GM19324 (cell line): ENCODE results near the gene IL1RAPL2.
"Not testable (repeated sequence)": the region's sequence is repeated elsewhere in the genome, so short reads cannot be mapped to it uniquely, and the experiment has no call there.

Experiments used
- ATAC-seq: cut with Tn5 transposase; IDR thresholded peaks from one replicate; pipeline ENCODE4 v1.9.1; 2021; ENCODE audit warnings: mild to moderate bottlenecking, moderate library complexity; ENCODE audit not compliant: unreplicated experiment, low FRiP score

IL1RAPL2 gene

GRCh38 chrX:104669063-104669462, 103.1 kb downstream of the IL1RAPL2 start:
- ATAC-seq: no peak

- ATAC-seq: no peak
These were observed 104.1 kb downstream of the IL1RAPL2 start for GRCh38 chrX:104670051-104670450.

GRCh38 chrX:104677517-104677916, 111.5 kb downstream of the IL1RAPL2 start:
- ATAC-seq: not testable (repeated sequence)

GRCh38 chrX:104679175-104679574, 113.2 kb downstream of the IL1RAPL2 start:
- no peak for ATAC-seq

GRCh38 chrX:104681214-104681613, 115.2 kb downstream of the IL1RAPL2 start:
- no peak for ATAC-seq

GRCh38 chrX:104684077-104684476, 118.1 kb downstream of the IL1RAPL2 start:
- ATAC-seq: no peak

GRCh38 chrX:104695593-104695992, 129.6 kb downstream of the IL1RAPL2 start:
- no peak for ATAC-seq

GRCh38 chrX:104696667-104697066, 130.7 kb downstream of the IL1RAPL2 start:
- ATAC-seq: no peak

- no peak for ATAC-seq
These were observed 131.3 kb downstream of the IL1RAPL2 start for GRCh38 chrX:104697294-104697693.

GRCh38 chrX:104707042-104707441, 141.0 kb downstream of the IL1RAPL2 start:
- no peak for ATAC-seq

GRCh38 chrX:104707572-104707971, 141.6 kb downstream of the IL1RAPL2 start:
- no peak for ATAC-seq

- no peak for ATAC-seq
These were observed 146.5 kb downstream of the IL1RAPL2 start for GRCh38 chrX:104712515-104712914.

GRCh38 chrX:104721854-104722253, 155.9 kb downstream of the IL1RAPL2 start:
- no peak for ATAC-seq

- ATAC-seq: no peak
These were observed 162.5 kb downstream of the IL1RAPL2 start for GRCh38 chrX:104728456-104728855.

- no peak for ATAC-seq
These were observed 176.4 kb downstream of the IL1RAPL2 start for GRCh38 chrX:104742355-104742754.

GRCh38 chrX:104745152-104745551, 179.2 kb downstream of the IL1RAPL2 start:
- ATAC-seq: no peak

GRCh38 chrX:104749951-104750610, 184.1 kb downstream of the IL1RAPL2 start:
- no peak for ATAC-seq

GRCh38 chrX:104762641-104763040, 196.6 kb downstream of the IL1RAPL2 start:
- ATAC-seq: no peak

GRCh38 chrX:104789784-104790183, 223.8 kb downstream of the IL1RAPL2 start:
- no peak for ATAC-seq

GRCh38 chrX:104795804-104796203, 229.8 kb downstream of the IL1RAPL2 start:
- no peak for ATAC-seq

GRCh38 chrX:104803219-104803618, 237.2 kb downstream of the IL1RAPL2 start:
- no peak for ATAC-seq

- ATAC-seq: no peak
These were observed 240.3 kb downstream of the IL1RAPL2 start for GRCh38 chrX:104806346-104806745.

GRCh38 chrX:104833401-104833800, 267.4 kb downstream of the IL1RAPL2 start:
- ATAC-seq: no peak
